Gastroesophageal sphincter (tissue), 3 donors: ENCODE results near the gene SOCS3.

Experiments used
- POLR2A ChIP-seq, 2 donors: fragments of 450-650 bp; IDR thresholded peaks; one replicate each; pipeline ENCODE4 v1.6.1; 2017; ENCODE audit warnings: antibody characterized with exemption in 2 of 2, mild to moderate bottlenecking in 2 of 2, moderate library complexity in 1 of 2
- TF ChIP-seq, protein P1 (sequence below), 4 experiments: fragments of 200-600 bp in 2 of 4; fragments of 450-650 bp in 2 of 4; sonication (generic) in 1 of 4; IDR thresholded peaks; one replicate each; pipeline ENCODE4 v1.5.1; 2017 to 2019; ENCODE audit warnings: antibody characterized with exemption in 4 of 4, mild to moderate bottlenecking in 2 of 4, moderate library complexity in 2 of 4

DNA sequence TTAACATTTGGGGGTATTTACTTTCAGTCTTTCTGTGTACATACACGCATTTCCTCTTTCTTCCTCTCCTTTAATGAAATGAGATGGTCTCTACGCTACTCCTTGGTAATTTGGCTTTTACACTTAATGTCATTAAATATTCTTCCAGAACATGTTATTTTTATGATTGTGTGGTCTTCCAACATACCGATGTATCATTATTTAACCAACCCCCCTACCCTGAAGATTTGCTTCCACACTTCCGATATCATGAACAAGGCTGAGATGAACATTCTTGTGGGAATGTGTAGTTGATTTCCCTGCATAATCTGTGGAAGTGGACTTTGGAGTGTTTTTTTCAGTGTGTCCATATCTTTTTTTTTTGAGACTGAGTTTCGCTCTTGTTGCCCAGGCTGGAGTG lies 16.3 kb upstream of the SOCS3 start:
- TF ChIP-seq, protein P1, sequence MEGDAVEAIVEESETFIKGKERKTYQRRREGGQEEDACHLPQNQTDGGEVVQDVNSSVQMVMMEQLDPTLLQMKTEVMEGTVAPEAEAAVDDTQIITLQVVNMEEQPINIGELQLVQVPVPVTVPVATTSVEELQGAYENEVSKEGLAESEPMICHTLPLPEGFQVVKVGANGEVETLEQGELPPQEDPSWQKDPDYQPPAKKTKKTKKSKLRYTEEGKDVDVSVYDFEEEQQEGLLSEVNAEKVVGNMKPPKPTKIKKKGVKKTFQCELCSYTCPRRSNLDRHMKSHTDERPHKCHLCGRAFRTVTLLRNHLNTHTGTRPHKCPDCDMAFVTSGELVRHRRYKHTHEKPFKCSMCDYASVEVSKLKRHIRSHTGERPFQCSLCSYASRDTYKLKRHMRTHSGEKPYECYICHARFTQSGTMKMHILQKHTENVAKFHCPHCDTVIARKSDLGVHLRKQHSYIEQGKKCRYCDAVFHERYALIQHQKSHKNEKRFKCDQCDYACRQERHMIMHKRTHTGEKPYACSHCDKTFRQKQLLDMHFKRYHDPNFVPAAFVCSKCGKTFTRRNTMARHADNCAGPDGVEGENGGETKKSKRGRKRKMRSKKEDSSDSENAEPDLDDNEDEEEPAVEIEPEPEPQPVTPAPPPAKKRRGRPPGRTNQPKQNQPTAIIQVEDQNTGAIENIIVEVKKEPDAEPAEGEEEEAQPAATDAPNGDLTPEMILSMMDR (IDR thresholded peaks at IDR 0.05) = no peak
- TF ChIP-seq POLR2A (IDR thresholded peaks at IDR 0.05) = no peak
